Amygdala (tissue), 56 donors: ENCODE measurements around the gene BCAS3.

Source experiments
- DNase-seq, 56 donors: peaks; one replicate each; lab custom pipeline; 2025; lab: John Stamatoyannopoulos, UW

BCAS3 gene

DNA sequence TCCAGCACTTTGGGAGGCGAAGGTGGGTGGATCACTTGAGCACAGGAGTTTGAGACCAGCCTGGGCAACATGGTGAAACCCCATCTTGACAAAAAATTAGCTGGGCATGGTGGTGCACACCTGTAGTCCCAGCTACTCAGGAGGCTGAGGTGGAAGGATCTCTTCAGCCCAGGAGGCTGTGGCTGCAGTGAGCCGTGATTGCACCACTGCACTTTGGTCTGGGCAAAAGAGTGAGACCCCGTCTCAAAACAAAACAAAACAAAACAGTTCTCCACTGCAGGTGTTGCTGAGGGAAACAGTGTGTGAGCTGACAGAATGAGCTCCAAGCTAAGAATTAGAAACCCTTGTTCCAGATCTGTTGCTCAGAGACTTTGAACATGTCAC, 686.8 kb downstream of the BCAS3 start:
- DNase-seq = no peak

DNA sequence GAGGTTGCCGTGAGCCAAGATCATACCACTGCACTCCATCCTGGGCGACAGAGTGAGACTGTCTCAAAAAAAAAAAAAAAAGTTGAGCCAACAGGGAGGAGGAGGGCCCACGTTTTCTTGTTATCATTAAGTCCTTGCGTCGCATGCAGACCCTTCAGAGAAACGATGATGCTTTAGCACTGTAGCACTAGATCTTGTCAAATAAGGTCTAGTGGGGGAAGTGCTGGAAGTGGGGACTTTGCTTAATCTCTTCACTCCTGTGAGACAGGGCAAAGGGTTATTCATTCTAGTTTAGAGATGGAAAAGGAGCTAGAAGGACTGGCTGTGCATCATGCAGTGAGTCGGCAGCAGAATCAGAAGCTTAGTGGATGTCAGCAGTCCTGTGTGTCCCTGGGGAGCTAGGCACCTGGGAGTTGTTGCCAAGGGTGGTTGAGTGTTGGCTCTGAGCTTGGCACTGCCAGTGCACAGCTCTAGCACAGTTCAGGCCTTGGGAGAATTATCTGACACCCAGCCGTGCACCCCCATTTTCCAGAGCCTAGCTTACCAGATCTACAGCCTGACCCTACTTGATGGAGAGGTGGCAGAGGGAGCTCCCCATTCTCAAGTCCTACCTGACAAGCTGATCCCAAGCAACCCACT, 688.5 kb downstream of the BCAS3 start:
- DNase-seq = no peak

DNA sequence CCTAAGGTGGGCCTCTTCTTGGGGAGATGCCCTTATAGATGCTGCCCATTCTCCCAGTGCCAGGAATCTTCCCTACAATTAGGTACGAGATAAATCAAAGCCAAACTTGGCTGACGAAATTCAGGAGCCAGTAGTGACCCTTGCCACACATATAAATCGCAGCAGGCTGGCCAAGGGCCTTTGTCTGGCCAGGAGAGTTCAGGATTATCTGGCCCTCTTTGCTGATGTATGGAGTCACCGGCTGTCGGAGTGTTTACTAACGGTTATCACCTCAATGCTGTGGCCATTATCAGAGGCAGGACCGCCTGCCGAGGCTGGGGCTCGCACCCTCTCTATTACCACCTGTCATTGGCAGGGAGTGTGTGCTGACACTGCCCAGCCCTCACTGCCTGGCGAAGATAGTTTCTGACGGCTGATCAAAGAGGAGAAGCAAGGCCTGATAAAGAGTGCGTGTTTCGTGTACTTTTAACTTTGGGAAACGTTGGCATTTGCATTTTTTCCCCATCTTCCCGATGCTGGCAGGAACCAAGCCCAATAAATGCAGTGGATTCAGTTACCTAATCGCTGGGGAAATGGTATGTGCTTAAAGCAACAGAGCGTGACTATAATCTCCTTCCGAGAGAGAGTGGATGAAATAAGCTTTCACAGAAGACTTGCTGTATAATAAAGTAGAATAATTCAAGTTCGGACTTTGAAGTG, 689.2 kb downstream of the BCAS3 start:
- DNase-seq = no peak

DNA sequence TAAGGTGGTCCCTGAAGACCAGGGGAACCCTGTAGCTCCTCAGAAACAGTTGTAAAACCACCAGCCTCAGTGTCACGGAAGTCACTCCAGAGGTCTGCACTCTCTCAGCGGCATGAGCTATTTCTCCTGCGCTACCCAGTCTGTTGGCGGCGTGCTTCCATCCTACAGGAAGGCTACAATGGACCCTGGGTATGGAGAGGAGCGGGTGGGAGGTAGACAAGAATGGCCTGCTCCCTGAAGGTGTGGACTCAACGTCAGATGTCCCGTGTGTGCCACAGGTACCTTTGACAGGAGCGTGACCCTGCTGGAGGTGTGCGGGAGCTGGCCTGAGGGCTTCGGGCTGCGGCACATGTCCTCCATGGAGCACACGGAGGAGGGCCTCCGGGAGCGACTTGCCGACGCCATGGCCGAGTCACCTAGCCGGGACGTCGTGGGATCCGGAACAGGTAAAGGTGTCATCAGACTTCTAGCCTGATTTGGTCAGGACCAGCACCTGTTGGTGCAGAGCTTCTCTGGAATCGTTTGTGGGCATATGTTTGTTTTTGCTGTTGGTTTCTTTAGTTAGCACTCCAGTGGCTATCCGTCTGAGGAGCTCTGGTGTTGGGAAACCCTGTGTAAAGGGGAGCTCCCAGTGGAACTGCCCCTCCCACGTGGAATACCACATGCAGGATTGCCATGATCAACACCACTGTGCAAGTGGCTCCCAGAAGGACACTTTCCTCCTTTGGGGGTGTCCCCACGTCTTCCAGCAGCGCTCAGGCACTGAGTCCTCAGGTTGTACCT, 690.6 kb downstream of the BCAS3 start:
- DNase-seq = no peak

DNA sequence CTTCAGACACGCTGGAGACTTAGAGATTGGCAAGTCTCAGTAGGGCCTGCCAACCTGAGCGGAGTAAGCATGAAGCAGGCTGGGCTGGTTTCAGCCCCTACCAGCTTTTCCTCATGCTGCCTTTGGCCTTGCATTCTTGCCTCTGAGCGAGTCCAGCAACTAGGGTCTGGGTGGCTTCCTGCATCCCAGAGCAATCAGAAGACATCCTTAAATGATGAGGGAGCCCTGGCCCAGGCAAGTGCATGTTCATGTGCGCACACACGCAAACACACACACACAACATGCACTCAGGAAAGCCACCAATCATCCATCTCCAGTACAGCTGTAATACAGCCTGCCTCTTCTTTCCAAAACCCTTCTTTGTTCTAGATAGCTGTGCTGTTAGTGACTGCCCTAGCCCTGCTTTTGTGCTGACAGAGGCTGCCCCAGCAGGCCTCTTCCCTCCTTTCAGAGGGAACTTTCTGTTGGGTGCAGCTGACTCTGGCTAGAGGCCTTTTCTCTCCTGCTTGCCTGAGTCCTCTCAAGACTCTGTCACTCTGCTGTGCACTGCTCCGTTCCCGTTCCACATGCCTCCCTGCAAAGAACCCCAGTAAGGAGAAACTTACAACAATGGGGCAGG, 691.3 kb downstream of the BCAS3 start:
- DNase-seq = peak in 1 of 56 donors; percentile 10

DNA sequence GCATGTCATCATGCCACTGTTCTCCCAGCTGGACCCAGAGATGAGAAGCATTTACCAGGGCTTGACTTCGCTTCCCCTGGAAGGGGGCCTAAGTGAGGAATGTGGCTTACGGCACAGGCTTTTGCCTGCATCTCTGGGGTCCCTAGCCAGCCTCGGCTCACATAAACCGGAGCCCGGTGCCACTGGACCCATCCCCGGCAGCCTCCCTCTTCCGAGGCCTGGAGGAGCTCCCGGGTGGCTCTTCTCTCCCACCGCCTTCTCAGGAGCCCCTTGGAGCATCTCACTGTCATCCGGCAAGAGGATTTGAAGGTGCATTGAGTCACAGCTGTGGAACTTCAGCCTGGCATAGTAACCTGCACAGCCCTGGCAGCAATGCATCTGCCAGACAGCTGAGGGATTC, 692.1 kb downstream of the BCAS3 start:
- DNase-seq = no peak

DNA sequence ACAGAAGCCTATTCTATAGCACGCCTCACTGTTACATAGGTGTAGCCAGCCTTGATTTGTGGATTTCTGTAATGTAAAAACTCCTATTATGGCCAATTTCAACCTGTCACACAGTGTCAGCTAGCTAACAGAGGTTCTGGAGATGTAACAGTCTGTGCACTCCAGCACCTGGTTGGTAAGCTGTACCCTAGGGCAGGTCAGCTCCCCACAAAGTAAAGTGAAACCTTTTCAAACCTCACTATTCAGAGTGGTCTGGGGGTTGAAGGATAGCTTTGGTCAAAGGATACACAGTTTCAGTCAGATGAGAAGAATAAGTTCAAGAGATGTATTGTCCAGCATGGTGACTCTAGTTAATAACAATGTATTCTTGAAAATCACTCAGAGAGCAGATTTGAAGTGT, 693.5 kb downstream of the BCAS3 start:
- DNase-seq = no peak

DNA sequence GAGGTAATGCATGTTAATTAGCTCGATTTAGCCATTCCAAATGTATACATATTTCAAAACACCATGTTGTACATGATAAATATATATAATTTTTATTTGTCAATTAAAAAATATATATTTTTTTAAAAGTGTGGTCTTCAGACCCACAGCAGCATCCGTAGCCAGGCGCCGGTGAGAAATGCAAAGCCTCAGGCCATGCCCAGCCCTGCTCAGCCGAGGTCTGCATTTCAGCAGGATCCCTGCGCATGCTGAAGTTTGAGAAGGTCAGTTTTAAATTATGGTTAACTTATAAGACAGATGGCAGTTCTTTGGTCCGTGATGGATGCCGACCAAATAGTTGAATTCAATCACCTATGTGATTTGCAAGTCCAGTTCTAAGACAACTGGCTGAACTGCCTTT, 694.0 kb downstream of the BCAS3 start:
- no peak for DNase-seq

DNA sequence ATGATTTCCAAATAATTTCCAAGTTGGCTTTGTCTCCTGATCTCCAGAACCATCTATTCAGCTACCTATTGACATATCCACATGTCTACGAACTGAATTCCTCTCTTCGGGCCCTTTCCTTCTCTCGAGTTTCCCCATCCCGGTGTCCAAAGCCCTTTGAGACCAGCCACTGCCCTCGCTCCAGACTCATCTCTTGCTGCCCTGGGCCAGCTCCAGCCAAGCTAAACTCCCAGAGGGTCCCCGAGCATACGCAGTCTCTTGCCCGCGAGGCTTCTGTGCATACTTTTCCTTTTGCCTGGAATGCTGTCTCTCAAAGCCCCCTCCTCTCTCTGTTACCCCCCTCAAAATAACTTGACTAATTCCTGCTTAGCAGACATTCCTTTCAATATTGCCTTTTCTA, 694.8 kb downstream of the BCAS3 start:
- DNase-seq = no peak

DNA sequence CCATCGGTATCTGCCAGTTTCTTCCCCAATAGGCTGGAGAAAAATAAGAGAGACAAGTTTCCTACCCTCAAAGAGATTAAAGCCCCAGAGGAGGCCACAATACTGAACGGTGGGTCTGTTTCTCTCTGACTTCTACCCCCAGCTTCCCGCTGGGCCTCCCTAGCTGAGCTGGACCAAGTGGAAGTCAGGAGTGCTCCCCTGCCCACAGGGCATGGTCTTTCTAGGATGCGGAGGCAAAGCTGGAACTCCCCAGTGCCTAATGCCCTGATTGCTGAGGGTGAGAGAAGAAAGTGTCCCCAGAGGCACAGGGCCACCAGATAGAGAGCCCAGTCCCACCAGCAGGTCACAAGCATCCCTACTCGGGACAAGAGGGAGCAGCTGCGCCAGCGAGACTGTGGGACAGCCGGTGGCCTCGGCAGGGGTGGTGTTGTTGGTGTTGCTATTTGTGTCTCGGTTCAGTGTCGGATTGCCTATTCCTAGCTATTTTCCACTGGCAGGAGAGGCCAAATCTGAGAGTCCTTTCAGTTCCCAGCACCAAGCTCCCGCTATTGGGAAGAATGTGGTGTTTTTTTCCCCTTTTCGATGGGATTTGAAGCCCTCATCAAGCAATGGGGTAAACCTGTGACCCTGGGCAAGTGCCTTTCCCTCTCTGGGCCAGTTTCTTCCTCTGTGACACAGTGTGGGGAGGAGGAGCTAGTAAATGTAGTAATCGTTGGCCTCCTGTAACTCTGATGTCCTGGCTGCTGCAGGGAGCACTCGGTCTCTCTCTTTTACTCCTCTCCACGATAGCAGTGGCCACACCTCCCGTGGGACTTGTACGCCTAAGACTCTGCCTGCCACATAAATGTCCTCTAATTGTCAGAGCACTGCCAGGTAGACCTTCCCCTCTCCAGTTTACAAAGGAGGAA, 699.5 kb downstream of the BCAS3 start:
- DNase-seq = no peak

DNA sequence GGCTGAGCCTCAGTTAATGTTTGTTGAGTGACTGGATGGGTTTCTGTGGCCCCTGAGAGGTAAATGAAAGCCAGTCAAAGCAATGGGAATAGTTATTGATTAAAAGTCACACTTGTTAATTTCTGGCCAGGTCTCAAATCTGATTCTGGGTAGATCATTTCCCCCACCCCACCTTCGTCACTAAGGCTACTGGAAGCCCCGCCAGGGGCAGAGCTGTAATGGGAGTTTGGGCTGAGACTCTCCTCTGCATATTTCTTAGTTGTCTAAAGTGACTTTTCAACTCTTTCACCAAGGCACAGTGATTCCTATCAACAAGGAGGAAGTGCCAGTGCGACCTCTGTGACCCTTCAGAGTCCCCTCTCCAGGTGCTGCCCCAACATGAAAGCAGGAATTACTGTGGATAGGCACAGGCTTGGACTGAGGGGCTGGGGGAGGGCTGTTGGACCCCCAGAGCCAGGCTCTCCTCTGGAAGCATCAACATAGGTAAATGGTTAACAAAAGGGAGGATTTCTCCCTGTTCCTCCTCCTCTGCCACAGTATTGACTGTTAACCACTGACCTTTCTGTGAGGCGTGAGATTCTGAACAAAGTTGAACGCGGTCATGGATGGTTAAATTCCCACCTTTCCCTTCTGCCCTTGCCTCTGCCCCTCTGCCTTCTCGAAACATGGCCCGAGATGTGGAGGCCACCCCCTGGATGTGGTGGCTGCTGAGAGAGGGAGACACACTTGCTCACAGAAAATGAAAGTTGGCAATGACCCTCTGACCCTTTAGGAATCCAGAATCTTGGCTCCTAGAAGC, 701.2 kb downstream of the BCAS3 start:
- DNase-seq = no peak

DNA sequence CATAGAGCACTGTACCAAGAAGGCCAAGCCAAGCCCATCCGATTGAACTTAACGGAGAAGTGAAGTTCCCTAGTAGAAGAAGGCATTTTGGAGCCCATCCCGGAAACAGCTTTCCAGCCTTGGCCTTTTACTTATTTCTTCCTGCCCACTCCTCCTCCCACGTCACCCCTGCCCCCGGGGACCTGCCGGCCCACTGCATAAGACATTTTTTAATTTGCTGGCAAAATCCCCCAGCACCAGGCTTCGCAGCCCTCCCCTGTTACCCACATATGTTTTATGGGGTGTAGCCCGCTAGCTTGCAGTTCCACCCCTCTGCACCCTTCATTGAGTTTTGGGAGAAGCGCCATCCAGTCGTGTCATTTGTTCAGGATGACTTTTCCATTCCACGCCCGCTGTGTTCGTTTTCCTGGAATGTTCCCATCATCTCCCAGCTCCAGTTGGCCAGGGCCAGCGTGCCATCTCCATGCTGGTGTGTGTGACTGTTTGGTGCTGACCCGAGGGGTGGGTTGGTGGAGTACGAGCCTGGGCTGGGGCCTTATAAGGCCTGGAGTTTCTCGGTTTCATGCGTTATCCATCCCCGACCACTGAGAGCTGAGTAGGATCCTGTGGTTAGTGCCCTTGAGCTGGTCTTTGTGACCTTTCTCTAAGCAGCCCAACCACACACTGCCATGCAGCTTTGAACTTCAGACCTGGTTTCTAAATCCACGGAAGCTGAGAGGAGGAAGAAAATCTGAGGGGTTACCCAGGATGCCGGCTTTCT, 702.0 kb downstream of the BCAS3 start:
- DNase-seq = no peak

DNA sequence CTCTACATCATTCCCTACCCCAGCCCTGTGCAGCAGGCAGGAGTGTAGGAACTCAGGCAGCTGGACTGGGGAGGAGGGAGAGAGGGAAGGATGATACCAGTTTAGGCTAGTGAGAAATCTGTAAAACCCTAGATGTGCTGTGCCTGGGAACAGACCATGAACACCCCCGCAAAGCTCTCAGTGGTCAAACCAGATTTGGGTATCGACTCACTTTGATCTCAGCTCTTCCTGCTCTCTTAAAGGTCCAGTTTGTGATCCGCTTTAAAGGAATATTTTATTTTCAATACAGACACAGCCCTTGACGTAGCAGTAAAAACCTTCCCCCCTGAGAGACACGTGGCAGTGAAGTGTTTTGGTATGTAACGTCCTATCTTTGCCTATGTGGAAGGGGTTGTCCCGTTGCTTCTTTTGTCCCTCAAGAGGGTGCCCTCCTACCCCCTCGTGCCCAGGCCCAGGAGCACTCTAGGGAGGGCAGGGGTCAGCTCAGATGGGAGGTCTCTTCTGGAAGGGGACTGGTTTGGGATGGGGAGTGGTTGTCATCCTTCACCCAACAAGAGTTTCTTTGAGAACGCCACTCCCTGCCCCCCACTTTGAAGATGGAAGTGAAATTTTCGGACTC, 702.7 kb downstream of the BCAS3 start:
- DNase-seq = no peak

DNA sequence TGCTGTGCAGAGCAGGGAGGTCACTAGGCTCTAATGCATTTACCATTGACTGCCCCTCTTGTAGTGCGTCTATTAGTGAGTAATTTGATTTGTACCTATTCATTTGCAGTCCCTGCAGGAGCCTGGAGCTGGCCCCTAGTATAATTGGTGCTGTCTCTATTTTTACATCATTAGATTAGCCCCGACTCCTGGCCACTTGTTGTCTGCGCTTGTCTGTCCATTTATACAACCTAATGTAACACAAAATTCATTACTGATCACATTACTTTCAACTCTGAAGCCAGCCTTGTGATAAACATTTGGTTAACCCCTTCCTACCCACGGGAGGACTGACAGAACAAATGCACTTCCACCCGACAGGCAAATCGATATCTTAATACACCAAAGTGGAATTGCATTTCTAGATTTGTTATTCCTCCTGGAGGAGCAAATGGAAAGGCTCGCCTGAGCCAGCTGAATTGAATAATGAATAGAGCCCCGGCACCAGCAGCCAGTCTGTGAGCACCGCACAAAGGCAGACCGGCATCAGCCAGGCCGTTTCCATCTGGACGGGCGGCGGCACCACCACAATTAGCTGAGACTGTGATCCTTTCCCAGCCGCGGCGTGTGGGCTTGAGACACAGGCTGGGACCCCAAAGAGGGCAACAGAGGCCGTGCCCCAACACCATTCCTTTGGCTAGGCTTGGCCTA, 703.3 kb downstream of the BCAS3 start:
- DNase-seq = peak in 11 of 56 donors; percentile 5 to 41 (median 19)

DNA sequence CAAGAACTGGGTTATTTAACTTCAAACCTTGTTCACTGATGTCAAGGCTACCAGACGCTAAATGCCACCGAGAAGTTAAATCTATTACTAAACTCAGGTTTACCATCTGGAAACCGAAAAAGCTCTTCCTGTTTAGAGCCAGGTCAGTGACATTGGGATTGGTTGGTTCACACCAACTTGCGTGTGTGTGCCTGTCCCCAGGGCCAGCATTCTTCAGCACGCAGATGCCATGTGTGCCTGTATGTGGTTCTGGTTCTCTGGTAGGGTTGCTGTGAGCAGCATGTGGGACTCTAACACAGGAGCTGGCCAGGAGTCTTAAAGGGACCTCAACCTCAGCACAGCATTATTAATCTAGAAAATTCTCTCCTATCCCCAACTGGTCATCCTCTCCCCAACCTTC, 703.9 kb downstream of the BCAS3 start:
- DNase-seq = no peak

DNA sequence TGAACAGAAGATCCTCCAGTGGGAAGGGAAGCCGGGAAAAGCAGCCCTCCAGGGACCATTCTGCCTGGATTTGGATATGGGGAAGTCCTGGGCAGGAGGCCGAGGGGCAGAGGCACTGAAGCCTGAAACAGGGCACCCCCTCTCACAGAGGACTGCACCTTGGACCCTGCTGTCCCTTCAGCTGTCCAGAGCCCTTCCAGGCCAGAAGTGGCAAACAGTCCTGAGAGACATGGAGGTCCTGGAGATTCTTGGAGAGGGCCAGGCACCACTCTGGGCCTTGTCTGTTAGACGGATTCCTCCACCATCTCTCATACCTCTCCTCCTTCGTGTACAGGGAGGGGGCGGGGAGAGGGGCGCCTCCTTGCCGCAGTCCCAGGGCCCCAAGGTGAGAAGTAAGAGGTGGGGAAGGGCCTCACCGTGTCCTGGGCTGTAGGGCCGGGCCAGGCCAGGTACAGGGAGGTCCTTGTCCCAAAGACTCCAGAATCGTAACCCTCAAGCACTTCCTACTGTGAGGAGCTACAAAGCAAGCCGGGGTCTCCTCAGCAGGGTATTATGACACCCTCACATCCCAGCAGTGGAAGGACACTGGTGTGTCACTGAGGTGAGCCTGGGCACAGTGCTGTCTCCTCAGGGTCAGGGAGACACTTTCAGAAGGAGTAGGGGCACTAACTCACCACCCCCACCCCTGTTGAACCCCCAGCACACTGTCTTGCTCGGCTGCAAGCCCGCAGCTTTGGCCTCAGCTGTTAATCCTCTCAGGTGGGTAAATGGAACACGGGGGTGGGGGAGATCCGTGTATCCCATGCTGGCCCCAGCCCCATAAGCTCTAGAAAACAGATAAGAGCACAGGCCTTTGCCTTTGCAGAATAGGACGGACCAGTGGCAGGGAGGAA, 705.4 kb downstream of the BCAS3 start:
- no peak for DNase-seq
